Liver (tissue), 9 donors: ENCODE measurements around the gene MTRR. TPM values are rescaled to one million over a fixed set of nuclear protein-coding genes. Genes with fewer than 3 reads are reported as not detected.

ENCODE experiments used
- DNase-seq: peaks from one replicate; pipeline ENCODE4 v3.0.0-alpha.2; 2017; ENCODE audit warnings: low spot score
- H3K27ac ChIP-seq, 2 donors: one replicate each; pipeline ENCODE4 v1.7.0; 2013; ENCODE audit warnings: inconsistent platforms in 2 of 2, low read length in 2 of 2, control low read depth in 1 of 2, low read depth in 1 of 2, mild to moderate bottlenecking in 1 of 2
- H3K27me3 ChIP-seq, 4 donors: one replicate each; pipeline versions ENCODE4 v1.6.1 to v1.7.0; 2013; ENCODE audit warnings: low read length in 3 of 4, inconsistent platforms in 1 of 4, mild to moderate bottlenecking in 1 of 4, moderate library complexity in 1 of 4; ENCODE audit not compliant: control insufficient read depth in 4 of 4, insufficient read depth in 4 of 4
- H3K36me3 ChIP-seq, 4 donors: one replicate each; pipeline versions ENCODE4 v1.6.1 to v1.7.0; 2013; ENCODE audit warnings: low read length in 3 of 4, mild to moderate bottlenecking in 3 of 4, low read depth in 1 of 4, moderate library complexity in 1 of 4; ENCODE audit not compliant: control insufficient read depth in 4 of 4, insufficient read depth in 3 of 4
- H3K4me1 ChIP-seq, 4 donors: one replicate each; pipeline versions ENCODE4 v1.6.1 to v1.7.0; 2013; ENCODE audit warnings: low read length in 3 of 4, mild to moderate bottlenecking in 3 of 4, moderate library complexity in 1 of 4; ENCODE audit not compliant: control insufficient read depth in 4 of 4, insufficient read depth in 4 of 4
- H3K4me3 ChIP-seq, 3 donors: one replicate each; pipeline versions ENCODE4 v1.6.1 to v1.7.0; 2013; ENCODE audit warnings: low read length in 3 of 3, control low read depth in 1 of 3, low read depth in 1 of 3, mild to moderate bottlenecking in 1 of 3
- H3K9ac ChIP-seq, 2 donors: one replicate each; pipeline ENCODE4 v1.7.0; 2013; ENCODE audit warnings: low read length in 2 of 2, mild to moderate bottlenecking in 2 of 2, moderate library complexity in 2 of 2, control low read depth in 1 of 2, low read depth in 1 of 2
- H3K9me3 ChIP-seq, 4 donors: one replicate each; pipeline versions ENCODE4 v1.6.1 to v1.7.0; 2013; ENCODE audit warnings: low read length in 3 of 4; ENCODE audit not compliant: control insufficient read depth in 4 of 4
- ATF3 ChIP-seq: IDR thresholded peaks from 2 replicates; pipeline ENCODE4 v1.6.1; 2016; ENCODE audit warnings: antibody characterized with exemption
- CTCF ChIP-seq: fragments of 150-350 bp; IDR thresholded peaks from 2 replicates; pipeline ENCODE4 v1.5.1; 2017; ENCODE audit warnings: improper control_type of control experiment, low read depth, low read length; ENCODE audit not compliant: missing input control
- EGR1 ChIP-seq, 2 donors: IDR thresholded peaks; 2 replicates each; pipeline ENCODE4 v1.6.1; 2016 to 2018; ENCODE audit warnings: antibody characterized with exemption in 2 of 2, low read depth in 2 of 2
- FOXA2 ChIP-seq: IDR thresholded peaks from 2 replicates; pipeline ENCODE4 v1.6.1; 2016; ENCODE audit warnings: antibody characterized with exemption
- GABPA ChIP-seq, 2 donors: IDR thresholded peaks in 1 of 2; conservative IDR thresholded peaks in 1 of 2; 2 replicates each; pipeline ENCODE4 v1.6.1; 2016; ENCODE audit warnings: antibody characterized with exemption in 2 of 2, mild to moderate bottlenecking in 1 of 2, moderate library complexity in 1 of 2
- HNF4A ChIP-seq, 2 donors: conservative IDR thresholded peaks; 2 replicates each; pipeline ENCODE4 v1.6.1; 2016; ENCODE audit warnings: antibody characterized with exemption in 2 of 2, mild to moderate bottlenecking in 2 of 2
- HNF4G ChIP-seq: IDR thresholded peaks from 2 replicates; pipeline ENCODE4 v1.6.1; 2016; ENCODE audit warnings: antibody characterized with exemption
- NR2F2 ChIP-seq: IDR thresholded peaks from 2 replicates; pipeline ENCODE4 v1.6.1; 2016; ENCODE audit warnings: antibody characterized with exemption
- RAD21 ChIP-seq, 2 donors: IDR thresholded peaks; 2 replicates each; pipeline ENCODE4 v1.6.1; 2016; ENCODE audit warnings: antibody characterized with exemption in 2 of 2, mild to moderate bottlenecking in 2 of 2
- REST ChIP-seq: IDR thresholded peaks from 2 replicates; pipeline ENCODE4 v1.6.1; 2016; ENCODE audit warnings: antibody characterized with exemption, mild to moderate bottlenecking
- RXRA ChIP-seq, 2 donors: IDR thresholded peaks; 2 replicates each; pipeline ENCODE4 v1.6.1; 2017 to 2018; ENCODE audit warnings: antibody characterized with exemption in 2 of 2, mild to moderate bottlenecking in 1 of 2
- SP1 ChIP-seq: IDR thresholded peaks from 2 replicates; pipeline ENCODE4 v1.6.1; 2018; ENCODE audit warnings: antibody characterized with exemption, mild to moderate bottlenecking
- TAF1 ChIP-seq: conservative IDR thresholded peaks from 2 replicates; pipeline ENCODE4 v1.6.1; 2016; ENCODE audit warnings: antibody characterized with exemption, mild to moderate bottlenecking
- ZBTB33 ChIP-seq: IDR thresholded peaks from 2 replicates; pipeline ENCODE4 v1.6.1; 2016; ENCODE audit warnings: antibody characterized with exemption
- WGBS: extraction: QIAGEN DNeasy Blood & Tissue Kit; methylation state at CpG from one replicate; pipeline ENCODE4 v1.1.7; 2013; 5-methylcytosine and 5-hydroxymethylcytosine counted together
- polyA plus RNA-seq, 2 donors: library from polyadenylated mRNA; stranded (reverse) in 1 of 2; unstranded in 1 of 2; fragments of 200-250 nt in 1 of 2; fragments of >200 nt in 1 of 2; fragmentation: Nextera tagmentation in 1 of 2; extraction: Ambion mirVana in 1 of 2; gene quantifications; one replicate each; pipeline versions ENCODE4 v1.2.1 to v1.2.3, GENCODE V29; 2013 to 2015
- total RNA-seq, 2 donors: library from RNA; depleted of rRNA; stranded (reverse); fragments of >200 nt; gene quantifications; one replicate each; pipeline ENCODE4 v1.2.3, GENCODE V29; 2014
- donor health status: healthy.
- donor health status: healthy.
- donor health status: healthy.
- donor health status: healthy.
- donor health status: healthy.

Gene MTRR
- total and polyA plus RNA-seq, 4 donors = 16.2 to 49.7 (median 18.0) TPM

- 30% methylated on average over 44 of the region's 44 CpGs for WGBS
- Histone ChIP-seq H3K4me3 (peak overlapping the region in 1 of 3 donors; percentile 67), H3K27ac (no peak overlapping the region), H3K4me1 (peaks cover 4 to 21% (median 16%) of the 10 kb centered on the region in 4 donors), H3K9ac (no peak overlapping the region), H3K9me3 (no peaks in the 10 kb centered on the region), H3K27me3 (no peaks in the 10 kb centered on the region), H3K36me3 (no peaks in the 10 kb centered on the region)
- TF ChIP-seq FOXA2 (no peak), GABPA (IDR thresholded peaks at IDR 0.05 in 1 of 2, conservative IDR thresholded peaks at IDR 0.05 in 1 of 2) (no peak), HNF4A (conservative IDR thresholded peaks at IDR 0.05) (no peak), ZBTB33 (no peak), RAD21 (IDR thresholded peaks at IDR 0.05) (no peak), SP1 (no peak), EGR1 (IDR thresholded peaks at IDR 0.05; ENCODE audit: low read depth in 2 of 2) (no peak)
- DNase-seq = no peak
Observed at GRCh38 chr5:7849681-7850394, 19.1 kb upstream of the MTRR start.

GRCh38 chr5:7850395-7851239 is 18.3 kb upstream of the MTRR start, which contains the start of gene CFAP90:
TSS of gene CFAP90 (minus strand) at chr5:7851133. CDS start at chr5:7851021, 112 bp downstream.
- WGBS = 3% methylated on average over 75 of the region's 76 CpGs
- Histone ChIP-seq H3K27ac (peak within 1 kb of the TSS; percentile 62 to 69), H3K36me3 (no peaks in the 10 kb centered on the region), H3K4me3 (peak within 1 kb of the TSS; percentile 26 to 67 (median 35)), H3K9me3 (no peaks in the 10 kb centered on the region), H3K4me1 (peaks cover 4 to 21% (median 16%) of the 10 kb centered on the region in 4 donors), H3K27me3 (no peaks in the 10 kb centered on the region), H3K9ac (no peak within 1 kb of the TSS)
- TF ChIP-seq GABPA (IDR thresholded peaks at IDR 0.05 in 1 of 2, conservative IDR thresholded peaks at IDR 0.05 in 1 of 2) = no peak
- no peak for TF ChIP-seq HNF4G
- no peak for TF ChIP-seq RXRA (IDR thresholded peaks at IDR 0.05)
- no peak for TF ChIP-seq NR2F2
- TF ChIP-seq ATF3 = no peak
- no peak for TF ChIP-seq REST
- peak; percentile 39 for TF ChIP-seq CTCF
- no peak for TF ChIP-seq TAF1
- DNase-seq = peak; percentile 67
